ES-I3 (cell line): Measurements from ENCODE around the gene GTPBP1.

Experiments
- H3K36me3 ChIP-seq: 2 replicates; pipeline ENCODE4 v1.6.1; 2013; ENCODE audit warnings: mild to moderate bottlenecking, low read length, control low read depth, moderate library complexity; ENCODE audit not compliant: insufficient read depth
- H3K4me1 ChIP-seq: 2 replicates; pipeline ENCODE4 v1.6.1; 2013; ENCODE audit warnings: mild to moderate bottlenecking, control low read depth, low read length; ENCODE audit not compliant: insufficient read depth
- H3K9ac ChIP-seq: 2 replicates; pipeline ENCODE4 v1.6.1; 2013; ENCODE audit warnings: low read depth, mild to moderate bottlenecking, low read length, moderate library complexity
- H3K9me3 ChIP-seq: 2 replicates; pipeline ENCODE4 v1.6.1; 2013; ENCODE audit warnings: mild to moderate bottlenecking, low read length, moderate library complexity; ENCODE audit not compliant: control insufficient read depth, insufficient read depth

The GTPBP1 gene

GRCh38 chr22:38735465-38736256 lies 29.9 kb downstream of the GTPBP1 start:
- Histone ChIP-seq H3K9me3 (no peaks in the 10 kb centered on the region), H3K36me3 (peaks cover 6% of the 10 kb centered on the region; the same call in 1 of the 2 replicates), H3K4me1 (no peaks in the 10 kb centered on the region), H3K9ac (no peak overlapping the region)

GRCh38 chr22:38736257-38736570 lies 30.5 kb downstream of the GTPBP1 start:
- Histone ChIP-seq H3K9me3 (no peaks in the 10 kb centered on the region), H3K9ac (no peak overlapping the region), H3K36me3 (peaks cover 6% of the 10 kb centered on the region; the same call in 1 of the 2 replicates), H3K4me1 (no peaks in the 10 kb centered on the region)

GRCh38 chr22:38737302-38738060 lies 31.7 kb downstream of the GTPBP1 start:
- Histone ChIP-seq H3K9ac (no peak overlapping the region), H3K9me3 (no peaks in the 10 kb centered on the region), H3K4me1 (no peaks in the 10 kb centered on the region), H3K36me3 (peaks cover 6% of the 10 kb centered on the region; the same call in 1 of the 2 replicates)

GRCh38 chr22:38738475-38739070 lies 32.8 kb downstream of the GTPBP1 start:
- Histone ChIP-seq H3K36me3 (peaks cover 6% of the 10 kb centered on the region; the same call in 1 of the 2 replicates), H3K9me3 (no peaks in the 10 kb centered on the region), H3K4me1 (no peaks in the 10 kb centered on the region), H3K9ac (no peak overlapping the region)

- Histone ChIP-seq H3K9me3 (no peaks in the 10 kb centered on the region), H3K4me1 (no peaks in the 10 kb centered on the region), H3K36me3 (peaks cover 6% of the 10 kb centered on the region; the same call in 1 of the 2 replicates), H3K9ac (no peak overlapping the region)
These were observed 33.7 kb downstream of the GTPBP1 start for GRCh38 chr22:38739300-38740055.

GRCh38 chr22:38740116-38740723 lies 34.5 kb downstream of the GTPBP1 start:
- Histone ChIP-seq H3K9me3 (no peaks in the 10 kb centered on the region), H3K4me1 (no peaks in the 10 kb centered on the region), H3K36me3 (peaks cover 6% of the 10 kb centered on the region; the same call in 1 of the 2 replicates)

GRCh38 chr22:38740754-38741153 lies 35.0 kb downstream of the GTPBP1 start:
- H3K4me1 ChIP-seq, result no peaks in the 10 kb centered on the region
- H3K9me3 ChIP-seq, result no peaks in the 10 kb centered on the region
- no peak overlapping the region for H3K9ac ChIP-seq
- peaks cover 6% of the 10 kb centered on the region; the same call in 1 of the 2 replicates for H3K36me3 ChIP-seq

More at GRCh38 chr22:38740116-38740723, 34.5 kb downstream of the GTPBP1 start:
- H3K9ac ChIP-seq, result no peak overlapping the region

GRCh38 chr22:38741166-38741565 lies 35.4 kb downstream of the GTPBP1 start:
- Histone ChIP-seq H3K9ac (no peak overlapping the region), H3K36me3 (peaks cover 6% of the 10 kb centered on the region; the same call in 1 of the 2 replicates), H3K4me1 (no peaks in the 10 kb centered on the region)

GRCh38 chr22:38741576-38741975 lies 35.8 kb downstream of the GTPBP1 start:
- Histone ChIP-seq H3K4me1 (no peaks in the 10 kb centered on the region), H3K36me3 (peaks cover 5% of the 10 kb centered on the region; the same call in 1 of the 2 replicates), H3K9me3 (no peaks in the 10 kb centered on the region), H3K9ac (no peak overlapping the region)

More at GRCh38 chr22:38741166-38741565, 35.4 kb downstream of the GTPBP1 start:
- H3K9me3 ChIP-seq, result no peaks in the 10 kb centered on the region

- Histone ChIP-seq H3K4me1 (no peaks in the 10 kb centered on the region), H3K36me3 (no peaks in the 10 kb centered on the region), H3K9me3 (no peaks in the 10 kb centered on the region), H3K9ac (no peak overlapping the region)
These were observed 36.6 kb downstream of the GTPBP1 start for GRCh38 chr22:38742176-38742942.

- Histone ChIP-seq H3K9ac (no peak overlapping the region), H3K9me3 (no peaks in the 10 kb centered on the region), H3K4me1 (no peaks in the 10 kb centered on the region), H3K36me3 (no peaks in the 10 kb centered on the region)
These were observed 39.2 kb downstream of the GTPBP1 start for GRCh38 chr22:38744981-38745380.

GRCh38 chr22:38745676-38746460 lies 40.1 kb downstream of the GTPBP1 start:
- H3K36me3 ChIP-seq, result no peaks in the 10 kb centered on the region

More at GRCh38 chr22:38745676-38746460, 40.1 kb downstream of the GTPBP1 start:
- Histone ChIP-seq H3K9ac (no peak overlapping the region), H3K9me3 (no peaks in the 10 kb centered on the region), H3K4me1 (no peaks in the 10 kb centered on the region)
